Neuronal stem cell (in vitro differentiated cells): ENCODE results near the gene P3H2.

ENCODE experiments used
- DNase-seq: peaks from one replicate; pipeline ENCODE4 v3.0.0-alpha.2; 2013; ENCODE audit warnings: low spot score
- H2AFZ ChIP-seq: one replicate; pipeline ENCODE4 v1.6.1; 2013; ENCODE audit warnings: mild to moderate bottlenecking, low read length, inconsistent platforms
- H2AK5ac ChIP-seq: 2 replicates; pipeline ENCODE4 v1.6.1; 2013; ENCODE audit warnings: low read depth, mild to moderate bottlenecking, inconsistent platforms, low read length, moderate library complexity, mixed read lengths
- H2BK120ac ChIP-seq: 2 replicates; pipeline ENCODE4 v1.6.1; 2013; ENCODE audit warnings: low read depth, mild to moderate bottlenecking, inconsistent platforms, low read length, moderate library complexity, mixed read lengths
- H2BK12ac ChIP-seq: one replicate; pipeline ENCODE4 v1.6.1; 2013; ENCODE audit warnings: low read length, inconsistent platforms
- H2BK15ac ChIP-seq: 2 replicates; pipeline ENCODE4 v1.6.1; 2013; ENCODE audit warnings: mild to moderate bottlenecking, low read length, inconsistent platforms, mixed read lengths
- H2BK5ac ChIP-seq: one replicate; pipeline ENCODE4 v1.6.1; 2013; ENCODE audit warnings: inconsistent platforms, mild to moderate bottlenecking, low read length, moderate library complexity
- H3K14ac ChIP-seq: one replicate; pipeline ENCODE4 v1.6.1; 2013; ENCODE audit warnings: low read length, inconsistent platforms
- H3K18ac ChIP-seq: 2 replicates; pipeline ENCODE4 v1.6.1; 2013; ENCODE audit warnings: low read length, inconsistent platforms
- H3K23ac ChIP-seq: 2 replicates; pipeline ENCODE4 v1.6.1; 2013; ENCODE audit warnings: low read depth, mild to moderate bottlenecking, mixed read lengths, low read length, inconsistent platforms; ENCODE audit not compliant: poor library complexity
- H3K27ac ChIP-seq: replicated peaks from 3 replicates; pipeline ENCODE4 v1.5.1; 2013; ENCODE audit warnings: low read length, inconsistent platforms
- H3K27me3 ChIP-seq, 3 experiments: 2 replicates each; pipeline ENCODE4 v1.6.1; 2013; ENCODE audit warnings: low read length in 3 of 3, mild to moderate bottlenecking in 2 of 3, inconsistent platforms in 1 of 3, low read depth in 1 of 3, mixed read lengths in 1 of 3, moderate library complexity in 1 of 3; ENCODE audit not compliant: control insufficient read depth in 3 of 3, insufficient read depth in 3 of 3
- H3K36me3 ChIP-seq, 2 donors: replicated peaks in 1 of 2; 2 replicates each; pipeline ENCODE4 v1.6.1; 2013; ENCODE audit warnings: low read length in 2 of 2; ENCODE audit not compliant: control insufficient read depth in 2 of 2, insufficient read depth in 2 of 2
- H3K4ac ChIP-seq: 2 replicates; pipeline ENCODE4 v1.6.1; 2013; ENCODE audit warnings: inconsistent platforms, mild to moderate bottlenecking, low read length, moderate library complexity
- H3K4me1 ChIP-seq, 2 donors: 1 replicate in 1 of 2; 2 replicates in 1 of 2; pipeline ENCODE4 v1.6.1; 2013; ENCODE audit warnings: low read length in 2 of 2, low read depth in 1 of 2; ENCODE audit not compliant: control insufficient read depth in 2 of 2, insufficient read depth in 1 of 2
- H3K4me2 ChIP-seq: one replicate; pipeline ENCODE4 v1.6.1; 2013; ENCODE audit warnings: mild to moderate bottlenecking, low read length, inconsistent platforms; ENCODE audit not compliant: insufficient read depth, poor library complexity, severe bottlenecking
- H3K4me3 ChIP-seq, 2 donors: 2 replicates each; pipeline ENCODE4 v1.5.1; 2013; ENCODE audit warnings: low read length in 2 of 2, mild to moderate bottlenecking in 2 of 2, inconsistent platforms in 1 of 2, moderate library complexity in 1 of 2
- H3K79me1 ChIP-seq: one replicate; pipeline ENCODE4 v1.6.1; 2013; ENCODE audit warnings: low read depth, mild to moderate bottlenecking, inconsistent platforms, low read length, moderate library complexity
- H3K9ac ChIP-seq: one replicate; pipeline ENCODE4 v1.6.1; 2013; ENCODE audit warnings: mild to moderate bottlenecking, low read depth, low read length, inconsistent platforms; ENCODE audit not compliant: poor library complexity
- H3K9me3 ChIP-seq, 2 donors: replicated peaks in 1 of 2; 2 replicates each; pipeline versions ENCODE3 to v1.6.1; 2013; ENCODE audit warnings: low read length in 2 of 2, mild to moderate bottlenecking in 2 of 2, inconsistent platforms in 1 of 2, low read depth in 1 of 2, mixed read lengths in 1 of 2, moderate library complexity in 1 of 2; ENCODE audit not compliant: control insufficient read depth in 2 of 2, insufficient read depth in 1 of 2
- H4K8ac ChIP-seq: one replicate; pipeline ENCODE4 v1.6.1; 2013; ENCODE audit warnings: low read depth, mild to moderate bottlenecking, inconsistent platforms, low read length, moderate library complexity
- H4K91ac ChIP-seq: one replicate; pipeline ENCODE4 v1.6.1; 2013; ENCODE audit warnings: low read length, low read depth, mild to moderate bottlenecking, inconsistent platforms; ENCODE audit not compliant: poor library complexity
- WGBS, 2 donors: extraction: QIAGEN DNeasy Blood & Tissue Kit; methylation state at CpG; one replicate each; pipeline ENCODE4 v1.1.7; 2013; ENCODE audit warnings: missing lambda C conversion rate in 2 of 2, mixed read lengths in 1 of 2; ENCODE audit not compliant: insufficient read length in 2 of 2, insufficient replicate concordance in 1 of 2; ENCODE audit errors: extremely low coverage in 2 of 2; 5-methylcytosine and 5-hydroxymethylcytosine counted together

The P3H2 gene

DNA sequence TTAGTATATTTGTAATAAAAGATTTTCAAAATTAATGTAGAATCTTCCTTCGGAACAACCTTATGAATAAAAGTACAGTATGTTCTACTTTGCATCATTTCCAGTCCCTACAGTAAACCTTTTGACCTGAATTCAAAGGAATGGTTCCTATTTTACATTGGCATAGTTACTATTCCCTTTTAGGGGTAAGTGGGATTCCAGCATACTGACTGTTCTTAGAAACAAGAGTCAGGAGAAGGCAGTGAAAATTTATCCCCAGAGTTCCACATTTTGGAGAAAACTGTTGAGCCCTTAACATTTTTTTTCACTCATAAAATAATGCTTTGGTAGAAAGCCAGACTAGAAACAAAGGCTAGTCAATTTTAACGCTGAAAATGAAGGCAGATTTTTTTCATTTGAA lies 78.1 kb downstream of the P3H2 start:
- Histone ChIP-seq H2AFZ (no peak overlapping the region), H3K4me2 (no peak overlapping the region), H2BK12ac (no peak overlapping the region), H2BK120ac (no peak overlapping the region), H3K27me3 (no peaks in the 10 kb centered on the region), H2AK5ac (no peak overlapping the region), H3K27ac (no peak overlapping the region), H4K8ac (no peak overlapping the region), H2BK15ac (no peak overlapping the region), H3K4ac (no peak overlapping the region), H3K23ac (no peak overlapping the region), H3K14ac (no peak overlapping the region), H3K18ac (no peak overlapping the region), H2BK5ac (no peak overlapping the region), H3K9me3 (no peaks in the 10 kb centered on the region), H3K79me1 (no peaks in the 10 kb centered on the region), H3K36me3 (no peaks in the 10 kb centered on the region), H3K4me3 (no peak overlapping the region), H3K9ac (no peak overlapping the region), H3K4me1 (peaks cover 5 to 6% of the 10 kb centered on the region in 2 donors), H4K91ac (no peak overlapping the region)
- no peak for DNase-seq
- no CpG with 5 or more reads among the region's 2 CpGs for WGBS, 2 donors

GRCh38 chr3:190041333-190042041 lies 79.2 kb downstream of the P3H2 start:
- Histone ChIP-seq H3K4me2 (no peak overlapping the region), H2AFZ (no peak overlapping the region), H4K91ac (no peak overlapping the region), H3K27ac (no peak overlapping the region), H3K23ac (no peak overlapping the region), H2AK5ac (no peak overlapping the region), H2BK120ac (no peak overlapping the region), H2BK5ac (no peak overlapping the region), H2BK15ac (no peak overlapping the region), H3K36me3 (no peaks in the 10 kb centered on the region), H3K9ac (no peak overlapping the region), H3K79me1 (no peaks in the 10 kb centered on the region), H3K4ac (no peak overlapping the region), H3K18ac (no peak overlapping the region), H3K4me3 (no peak overlapping the region), H3K27me3 (no peaks in the 10 kb centered on the region), H3K4me1 (peaks cover 5 to 6% of the 10 kb centered on the region in 2 donors), H2BK12ac (no peak overlapping the region), H4K8ac (no peak overlapping the region), H3K14ac (no peak overlapping the region), H3K9me3 (no peaks in the 10 kb centered on the region)
- no peak for DNase-seq
- WGBS, 2 donors: no CpG with 5 or more reads among the region's 3 CpGs

DNA sequence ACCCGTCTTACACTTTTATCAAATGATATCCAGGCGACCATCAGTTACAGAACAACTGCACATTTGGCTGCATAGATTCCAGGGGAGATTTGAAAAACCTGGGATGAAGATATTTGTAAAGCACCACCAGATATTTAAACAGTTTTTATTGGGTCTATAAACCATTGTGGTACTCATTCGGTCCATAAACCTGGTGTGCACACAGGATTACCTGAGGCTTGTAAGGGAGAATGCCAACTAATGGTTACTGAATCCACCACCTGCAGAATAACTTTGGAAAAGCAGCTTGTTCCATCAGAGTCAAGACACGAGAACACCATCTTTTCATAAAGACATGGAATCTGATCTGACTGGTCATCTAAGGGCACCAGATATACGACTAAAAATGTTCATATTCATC lies 80.6 kb downstream of the P3H2 start:
- Histone ChIP-seq H3K18ac (no peak overlapping the region), H2BK5ac (no peak overlapping the region), H3K27me3 (no peaks in the 10 kb centered on the region), H2BK15ac (no peak overlapping the region), H2AFZ (no peak overlapping the region), H3K23ac (no peak overlapping the region), H2BK120ac (no peak overlapping the region), H3K4me3 (no peak overlapping the region), H3K14ac (no peak overlapping the region), H3K79me1 (no peaks in the 10 kb centered on the region), H4K8ac (no peak overlapping the region), H4K91ac (no peak overlapping the region), H3K4me1 (peaks cover 5 to 6% of the 10 kb centered on the region in 2 donors), H3K4ac (no peak overlapping the region), H3K9ac (no peak overlapping the region), H3K36me3 (no peaks in the 10 kb centered on the region), H2BK12ac (no peak overlapping the region), H2AK5ac (no peak overlapping the region), H3K9me3 (no peaks in the 10 kb centered on the region), H3K27ac (no peak overlapping the region), H3K4me2 (no peak overlapping the region)
- no CpG with 5 or more reads among the region's 5 CpGs for WGBS, 2 donors
- DNase-seq: no peak

DNA sequence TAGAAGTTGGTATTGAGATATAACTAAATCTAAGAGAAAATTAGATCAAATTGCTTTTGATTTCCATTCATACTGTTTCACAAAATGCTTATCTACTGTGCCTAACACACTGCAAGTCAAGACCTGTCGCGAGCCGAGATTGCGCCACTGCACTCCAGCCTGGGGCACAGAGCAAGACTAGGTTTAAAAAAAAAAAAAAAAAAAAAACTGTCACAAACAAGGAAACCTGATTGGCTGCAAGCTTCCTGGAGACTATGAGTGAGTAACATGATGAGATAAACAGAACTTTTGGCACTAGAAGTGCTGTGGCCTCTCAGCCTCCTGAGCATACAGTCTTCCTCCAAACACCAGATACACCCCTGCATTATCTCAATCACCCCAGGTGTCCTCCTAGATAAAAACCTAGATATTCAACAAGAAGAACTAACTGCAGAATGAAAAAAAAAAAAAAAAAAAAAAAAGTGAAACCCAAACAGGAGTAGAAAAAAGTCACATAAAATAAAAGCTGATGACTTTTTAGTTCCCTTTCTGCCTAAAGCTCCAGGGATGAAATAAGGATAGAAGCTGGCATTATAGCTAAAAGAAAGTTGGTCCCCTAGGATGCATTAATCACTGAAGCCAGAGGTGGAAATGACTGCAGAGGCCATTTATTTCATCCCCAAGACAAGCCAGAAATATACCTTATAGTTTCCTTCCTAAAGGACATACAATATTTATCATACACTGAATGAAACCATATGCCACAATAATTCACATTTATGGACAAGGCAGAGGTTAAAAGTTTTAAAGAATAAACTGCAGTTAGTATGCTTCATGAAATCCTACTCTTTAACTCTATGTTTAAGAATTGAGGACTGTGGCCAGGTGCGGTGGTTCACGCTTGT lies 82.4 kb downstream of the P3H2 start:
- no peak for DNase-seq
- Histone ChIP-seq H2AFZ (no peak overlapping the region), H3K23ac (no peak overlapping the region)

More for the DNA sequence above, 82.4 kb downstream of the P3H2 start:
- no peak overlapping the region for H3K4me2 ChIP-seq
- H3K79me1 ChIP-seq: no peaks in the 10 kb centered on the region
- H3K9me3 ChIP-seq: no peaks in the 10 kb centered on the region
- H3K14ac ChIP-seq: no peak overlapping the region
- peaks cover 4 to 5% of the 10 kb centered on the region in 2 donors for H3K4me1 ChIP-seq
- H4K8ac ChIP-seq: no peak overlapping the region
- H3K18ac ChIP-seq: no peak overlapping the region
- H3K27me3 ChIP-seq: no peaks in the 10 kb centered on the region
- H4K91ac ChIP-seq: no peak overlapping the region
- H3K4ac ChIP-seq: no peak overlapping the region
- no peak overlapping the region for H2BK120ac ChIP-seq
- H3K9ac ChIP-seq: no peak overlapping the region
- H3K4me3 ChIP-seq: no peak overlapping the region
- no peak overlapping the region for H2BK5ac ChIP-seq
- H2BK12ac ChIP-seq: no peak overlapping the region
- H2AK5ac ChIP-seq: no peak overlapping the region
- no peak overlapping the region for H3K27ac ChIP-seq
- H3K36me3 ChIP-seq: no peaks in the 10 kb centered on the region
- no CpG with 5 or more reads among the region's 6 CpGs for WGBS, 2 donors
- no peak overlapping the region for H2BK15ac ChIP-seq
